ENCODE results near the gene SLC30A9. TPM values are rescaled to one million over a fixed set of nuclear protein-coding genes. Genes with fewer than 3 reads are reported as not detected.

The SLC30A9 gene
- total RNA-seq, 4 donors from 2014 or later = 39.4 to 54.9 (median 46.7) TPM

DNA sequence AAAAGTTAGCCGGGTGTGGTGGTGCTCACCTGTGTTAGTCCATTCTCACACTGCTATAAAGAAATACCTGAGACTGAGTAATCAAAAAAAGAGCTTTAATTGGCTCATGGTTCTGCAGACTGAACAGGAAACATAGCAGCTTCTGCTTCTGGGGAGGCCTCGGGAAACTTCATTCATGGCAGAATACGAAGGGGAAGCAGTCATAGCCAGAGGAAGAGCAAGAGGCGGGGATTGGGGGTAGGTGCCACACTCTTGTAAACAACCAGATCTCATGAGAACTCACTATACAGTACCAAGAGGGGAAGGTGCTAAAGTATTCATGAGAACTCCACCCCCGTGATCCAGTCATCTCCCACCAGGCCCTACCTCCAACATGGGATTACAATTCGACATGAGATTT is 98.1 kb downstream of the SLC30A9 start:
- Histone ChIP-seq H3K4me3 (no peak overlapping the region), H3K9me3 (no peaks in the 10 kb centered on the region), H3K27me3 (no peaks in the 10 kb centered on the region), H3K27ac (no peak overlapping the region), H3K4me1 (no peaks in the 10 kb centered on the region), H3K36me3 (peaks cover 0 to 47% of the 10 kb centered on the region in 2 donors)
- TF ChIP-seq POLR2AphosphoS5 (IDR thresholded peaks at IDR 0.05) (no peak), EP300 (IDR thresholded peaks at IDR 0.05) (no peak), POLR2A (IDR thresholded peaks at IDR 0.05) (no peak)
- TF ChIP-seq, protein P1, sequence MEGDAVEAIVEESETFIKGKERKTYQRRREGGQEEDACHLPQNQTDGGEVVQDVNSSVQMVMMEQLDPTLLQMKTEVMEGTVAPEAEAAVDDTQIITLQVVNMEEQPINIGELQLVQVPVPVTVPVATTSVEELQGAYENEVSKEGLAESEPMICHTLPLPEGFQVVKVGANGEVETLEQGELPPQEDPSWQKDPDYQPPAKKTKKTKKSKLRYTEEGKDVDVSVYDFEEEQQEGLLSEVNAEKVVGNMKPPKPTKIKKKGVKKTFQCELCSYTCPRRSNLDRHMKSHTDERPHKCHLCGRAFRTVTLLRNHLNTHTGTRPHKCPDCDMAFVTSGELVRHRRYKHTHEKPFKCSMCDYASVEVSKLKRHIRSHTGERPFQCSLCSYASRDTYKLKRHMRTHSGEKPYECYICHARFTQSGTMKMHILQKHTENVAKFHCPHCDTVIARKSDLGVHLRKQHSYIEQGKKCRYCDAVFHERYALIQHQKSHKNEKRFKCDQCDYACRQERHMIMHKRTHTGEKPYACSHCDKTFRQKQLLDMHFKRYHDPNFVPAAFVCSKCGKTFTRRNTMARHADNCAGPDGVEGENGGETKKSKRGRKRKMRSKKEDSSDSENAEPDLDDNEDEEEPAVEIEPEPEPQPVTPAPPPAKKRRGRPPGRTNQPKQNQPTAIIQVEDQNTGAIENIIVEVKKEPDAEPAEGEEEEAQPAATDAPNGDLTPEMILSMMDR (IDR thresholded peaks at IDR 0.05) = no peak
- no peak for ATAC-seq
- 83 to 90% methylated on average over 3 to 4 of the region's 6 CpGs for whole genome bisulfite sequencing, 2 donors (ENCODE audit: low coverage in 1 of 2)

DNA sequence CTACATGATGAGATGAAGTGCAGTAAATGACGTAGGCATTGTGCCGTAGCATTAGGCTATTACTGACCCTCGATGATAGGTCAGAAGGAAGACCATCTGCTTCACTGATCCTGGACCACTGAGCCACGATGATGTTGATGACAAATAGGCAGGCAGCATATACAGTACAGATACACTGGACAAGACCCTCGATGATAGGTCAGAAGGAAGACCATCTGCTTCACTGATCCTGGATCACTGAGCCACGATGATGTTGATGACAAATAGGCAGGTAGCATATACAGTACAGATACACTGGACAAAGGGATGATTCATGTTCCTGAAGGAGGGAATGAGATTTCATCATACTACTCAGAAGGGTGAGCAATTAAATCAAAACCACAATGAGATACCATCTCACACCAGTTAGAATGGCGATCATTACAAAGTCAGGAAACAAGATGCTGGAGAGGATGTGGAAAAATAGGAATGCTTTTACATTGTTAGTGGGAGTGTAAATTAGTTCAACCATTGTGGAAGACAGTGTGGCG is 111.2 kb downstream of the SLC30A9 start:
- no peak for ATAC-seq
- WGBS, 2 donors (ENCODE audit: low coverage in 1 of 2) = 80 to 91% methylated on average over 6 to 7 of the region's 8 CpGs
- TF ChIP-seq EP300 (IDR thresholded peaks at IDR 0.05) (no peak), POLR2AphosphoS5 (IDR thresholded peaks at IDR 0.05) (no peak), POLR2A (IDR thresholded peaks at IDR 0.05) (no peak)
- TF ChIP-seq, protein P1 (IDR thresholded peaks at IDR 0.05) = no peak

DNA sequence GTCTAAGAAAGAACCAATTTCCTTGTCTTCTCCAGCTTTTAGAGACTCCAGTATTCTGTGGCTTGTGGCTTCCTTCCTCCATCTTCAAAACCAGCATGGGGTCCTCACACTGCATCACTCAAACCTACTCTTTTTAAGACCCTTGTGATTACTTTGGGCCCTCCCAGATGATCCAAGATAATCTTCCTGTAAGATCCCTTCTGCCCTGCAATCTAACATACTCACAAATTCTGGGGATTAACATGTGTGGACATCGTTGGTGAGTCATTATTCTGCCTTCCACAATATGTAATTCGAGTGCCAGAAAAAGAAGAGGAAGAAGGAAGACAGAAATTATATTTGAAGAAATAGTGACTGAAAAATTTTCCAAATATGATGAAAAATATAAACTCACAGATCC is 114.2 kb downstream of the SLC30A9 start:
- no peak overlapping the region for H3K27ac ChIP-seq
- H3K36me3 ChIP-seq = no peaks in the 10 kb centered on the region
- TF ChIP-seq POLR2AphosphoS5 (IDR thresholded peaks at IDR 0.05) (no peak), EP300 (IDR thresholded peaks at IDR 0.05) (no peak), POLR2A (IDR thresholded peaks at IDR 0.05) (no peak)
- TF ChIP-seq, protein P1 (IDR thresholded peaks at IDR 0.05) = no peak
- no peaks in the 10 kb centered on the region for H3K9me3 ChIP-seq
- peaks cover 2% of the 10 kb centered on the region for H3K27me3 ChIP-seq
- no peak overlapping the region for H3K4me3 ChIP-seq
- 25 to 40% methylated on average over 1 to 2 of the region's 2 CpGs for WGBS, 2 donors (ENCODE audit: low coverage in 1 of 2)
- H3K4me1 ChIP-seq = no peaks in the 10 kb centered on the region
- ATAC-seq = no peak

More for the DNA sequence above, 111.2 kb downstream of the SLC30A9 start:
- Histone ChIP-seq H3K9me3 (no peaks in the 10 kb centered on the region), H3K4me1 (no peaks in the 10 kb centered on the region), H3K36me3 (no peaks in the 10 kb centered on the region), H3K4me3 (no peak overlapping the region), H3K27me3 (no peaks in the 10 kb centered on the region), H3K27ac (no peak overlapping the region)

DNA sequence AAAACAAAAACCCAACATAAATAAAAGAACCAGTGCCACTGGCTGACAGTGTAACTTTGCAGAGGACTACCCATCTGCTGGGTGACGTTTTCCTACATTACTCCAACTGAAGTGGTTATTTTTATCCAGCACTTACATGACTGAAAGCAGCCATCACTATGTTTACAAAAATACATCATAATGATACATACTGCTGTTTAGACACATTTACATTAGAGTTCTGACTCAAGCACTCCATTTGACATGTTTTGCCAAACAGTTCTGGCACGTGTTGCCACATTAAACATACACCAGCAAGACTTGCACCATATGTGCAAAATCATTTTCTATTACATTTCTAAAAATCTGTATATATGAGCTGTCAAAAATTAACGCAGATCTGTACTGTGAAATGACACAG is 122.5 kb downstream of the SLC30A9 start:
- no peaks in the 10 kb centered on the region for H3K9me3 ChIP-seq
- 17% methylated on average over 3 of the region's 3 CpGs for WGBS, 2 donors (ENCODE audit: low coverage in 1 of 2)
- no peaks in the 10 kb centered on the region for H3K4me1 ChIP-seq
- TF ChIP-seq POLR2AphosphoS5 (IDR thresholded peaks at IDR 0.05) (no peak), EP300 (IDR thresholded peaks at IDR 0.05) (no peak), POLR2A (IDR thresholded peaks at IDR 0.05) (no peak)
- TF ChIP-seq, protein P1 (IDR thresholded peaks at IDR 0.05) = no peak
- H3K27ac ChIP-seq = no peak overlapping the region
- H3K36me3 ChIP-seq = no peaks in the 10 kb centered on the region
- peaks cover 29% of the 10 kb centered on the region for H3K27me3 ChIP-seq
- no peak for ATAC-seq
- H3K4me3 ChIP-seq = no peak overlapping the region

DNA sequence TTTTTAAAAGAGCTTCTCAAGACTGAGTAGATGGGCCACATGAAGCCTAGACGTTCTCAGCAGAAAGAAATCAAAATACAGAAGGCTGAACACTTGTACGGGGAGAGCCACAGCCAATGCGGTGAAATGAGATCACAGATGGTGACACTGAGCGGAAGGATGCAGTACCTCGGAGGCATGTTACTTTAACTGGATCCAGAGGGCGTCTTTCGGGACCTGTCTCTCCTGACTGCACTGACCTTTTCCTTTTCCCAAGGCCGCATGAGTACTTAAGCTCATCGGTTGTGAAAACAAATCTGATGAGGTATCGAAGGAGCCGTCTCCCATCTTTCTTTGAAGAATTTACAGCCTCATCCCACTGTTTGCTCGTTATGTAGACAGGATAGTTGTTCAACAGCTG is 129.6 kb downstream of the SLC30A9 start:
- H3K27me3 ChIP-seq = peaks cover 10% of the 10 kb centered on the region
- no peaks in the 10 kb centered on the region for H3K36me3 ChIP-seq
- H3K4me1 ChIP-seq = no peaks in the 10 kb centered on the region
- no peak overlapping the region for H3K27ac ChIP-seq
- H3K4me3 ChIP-seq = no peak overlapping the region
- WGBS, 2 donors (ENCODE audit: low coverage in 1 of 2) = 59 to 68% methylated on average over 12 of the region's 12 CpGs
- no peak for ATAC-seq
- no peak for TF ChIP-seq EP300 (IDR thresholded peaks at IDR 0.05)
- no peak for TF ChIP-seq POLR2A (IDR thresholded peaks at IDR 0.05)
- TF ChIP-seq POLR2AphosphoS5 (IDR thresholded peaks at IDR 0.05) = no peak
- TF ChIP-seq, protein P1 (IDR thresholded peaks at IDR 0.05) = no peak
- H3K9me3 ChIP-seq = no peaks in the 10 kb centered on the region

Measured in gastroesophageal sphincter (tissue), 4 donors.